HFF-Myc (cell line): ENCODE data around the gene SVEP1.

ENCODE experiments used
- DNase-seq: peaks from one replicate; pipeline ENCODE4 v3.0.0-alpha.2; 2011; ENCODE audit warnings: low read depth; ENCODE audit errors: extremely low read depth
- H3K4me3 ChIP-seq: replicated peaks from 2 replicates; pipeline ENCODE4 v1.5.1; 2011; ENCODE audit warnings: low read depth, mild to moderate bottlenecking, control low read depth, low read length
- TF ChIP-seq, protein P1 (sequence below): IDR thresholded peaks from 2 replicates; pipeline ENCODE4 v1.5.1; 2012; ENCODE audit warnings: mild to moderate bottlenecking, low read depth, low read length, control low read depth; ENCODE audit errors: missing control alignments

The SVEP1 gene

DNA sequence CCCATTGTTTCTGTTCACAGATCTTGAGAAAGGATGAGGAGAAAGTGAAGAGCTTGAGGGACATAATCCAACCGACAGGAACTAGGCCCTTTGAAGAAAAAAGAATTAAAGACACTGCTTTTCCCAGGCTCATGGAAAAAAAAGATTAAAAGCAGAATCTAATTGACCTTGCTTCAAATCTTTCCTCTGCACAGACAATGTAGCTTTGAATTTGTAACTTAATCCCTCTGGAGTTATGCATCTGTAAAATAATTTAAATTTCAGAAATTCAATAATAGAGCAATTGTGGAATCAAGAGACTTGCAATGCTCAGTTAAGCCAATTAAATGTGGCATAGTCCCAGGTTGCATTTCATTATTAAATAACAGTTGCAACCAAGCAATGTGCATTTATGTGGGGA is 64.6 kb downstream of the SVEP1 start:
- no peak for DNase-seq
- H3K4me3 ChIP-seq = no peak overlapping the region
- TF ChIP-seq, protein P1, sequence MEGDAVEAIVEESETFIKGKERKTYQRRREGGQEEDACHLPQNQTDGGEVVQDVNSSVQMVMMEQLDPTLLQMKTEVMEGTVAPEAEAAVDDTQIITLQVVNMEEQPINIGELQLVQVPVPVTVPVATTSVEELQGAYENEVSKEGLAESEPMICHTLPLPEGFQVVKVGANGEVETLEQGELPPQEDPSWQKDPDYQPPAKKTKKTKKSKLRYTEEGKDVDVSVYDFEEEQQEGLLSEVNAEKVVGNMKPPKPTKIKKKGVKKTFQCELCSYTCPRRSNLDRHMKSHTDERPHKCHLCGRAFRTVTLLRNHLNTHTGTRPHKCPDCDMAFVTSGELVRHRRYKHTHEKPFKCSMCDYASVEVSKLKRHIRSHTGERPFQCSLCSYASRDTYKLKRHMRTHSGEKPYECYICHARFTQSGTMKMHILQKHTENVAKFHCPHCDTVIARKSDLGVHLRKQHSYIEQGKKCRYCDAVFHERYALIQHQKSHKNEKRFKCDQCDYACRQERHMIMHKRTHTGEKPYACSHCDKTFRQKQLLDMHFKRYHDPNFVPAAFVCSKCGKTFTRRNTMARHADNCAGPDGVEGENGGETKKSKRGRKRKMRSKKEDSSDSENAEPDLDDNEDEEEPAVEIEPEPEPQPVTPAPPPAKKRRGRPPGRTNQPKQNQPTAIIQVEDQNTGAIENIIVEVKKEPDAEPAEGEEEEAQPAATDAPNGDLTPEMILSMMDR = no peak

DNA sequence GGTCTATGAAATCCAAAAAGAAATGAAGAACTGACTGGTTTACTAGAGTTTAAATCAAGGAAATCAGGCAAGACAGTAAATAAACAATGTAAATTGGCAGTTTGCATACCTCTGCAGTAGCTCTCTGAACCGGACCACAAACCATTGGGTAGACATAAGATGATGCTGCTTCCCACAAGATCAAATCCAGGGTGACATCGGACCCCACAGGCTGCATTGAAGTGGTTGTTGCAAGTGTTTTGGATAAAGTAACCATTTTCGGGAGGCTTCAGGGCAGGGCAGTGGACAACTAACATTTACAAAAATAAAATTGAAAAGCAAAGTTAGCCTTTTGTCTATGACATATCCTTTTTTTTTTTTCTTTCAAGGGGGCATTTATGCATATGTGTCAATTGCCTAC is 66.7 kb downstream of the SVEP1 start:
- H3K4me3 ChIP-seq = no peak overlapping the region
- TF ChIP-seq, protein P1 = no peak
- DNase-seq = no peak

DNA sequence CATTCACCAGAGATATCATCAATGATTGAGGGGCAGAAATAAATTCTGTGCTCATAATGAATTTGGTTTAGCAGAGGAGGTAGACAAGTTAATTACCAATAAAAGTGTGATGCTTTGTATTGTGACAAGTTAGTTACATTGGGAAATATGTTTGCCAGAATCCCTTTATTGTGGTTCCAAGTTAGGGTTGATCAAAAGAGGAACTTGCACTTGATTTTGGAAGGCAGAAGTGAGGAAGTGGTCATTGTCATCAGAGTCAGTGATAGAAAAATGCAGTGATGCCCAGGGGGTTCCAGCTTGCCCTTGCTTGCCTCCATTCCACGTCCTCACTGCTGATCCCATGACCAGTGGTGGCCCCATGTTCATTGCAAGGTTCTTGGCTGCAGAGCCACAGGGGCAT is 69.7 kb downstream of the SVEP1 start:
- H3K4me3 ChIP-seq = no peak overlapping the region
- TF ChIP-seq, protein P1 = no peak
- no peak for DNase-seq

DNA sequence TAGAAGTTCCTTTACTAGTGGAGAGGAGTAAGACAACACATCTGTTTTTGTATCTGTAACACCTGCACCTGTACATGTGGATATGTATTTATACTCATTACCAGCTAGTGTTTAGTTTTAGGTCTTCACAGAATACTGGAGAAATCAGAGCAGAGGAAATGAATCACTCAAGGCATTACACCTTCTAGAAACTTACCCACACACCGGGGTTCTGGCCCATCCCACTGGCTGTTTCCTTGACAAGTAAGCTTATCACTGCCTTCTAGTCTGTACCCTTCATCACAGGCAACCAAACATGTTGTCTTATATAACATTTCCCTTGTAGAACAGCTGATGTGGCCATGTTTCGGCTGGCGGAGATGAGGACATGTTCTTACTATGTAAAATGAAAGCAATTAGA is 76.7 kb downstream of the SVEP1 start:
- no peak overlapping the region for H3K4me3 ChIP-seq
- TF ChIP-seq, protein P1 = no peak
- no peak for DNase-seq

DNA sequence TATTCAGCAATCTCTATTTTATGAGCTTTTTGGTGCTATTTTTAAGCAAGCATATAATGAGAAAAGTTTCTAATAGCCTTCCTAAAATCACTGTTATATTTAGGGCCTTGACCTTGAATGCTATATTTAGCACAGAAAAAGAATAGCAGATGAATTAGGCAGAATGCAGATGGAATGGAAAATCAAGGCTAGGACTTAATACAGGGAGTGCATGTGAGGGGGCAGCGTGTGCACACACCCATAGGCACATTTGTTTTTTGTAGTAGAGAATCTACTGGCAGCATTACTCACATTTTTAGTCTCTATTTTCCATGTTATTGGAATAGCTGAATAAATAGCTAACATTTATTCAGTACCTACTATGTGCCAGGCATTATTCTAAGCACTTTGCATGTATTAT is 79.9 kb downstream of the SVEP1 start:
- H3K4me3 ChIP-seq = no peak overlapping the region
- no peak for DNase-seq
- TF ChIP-seq, protein P1 = no peak

DNA sequence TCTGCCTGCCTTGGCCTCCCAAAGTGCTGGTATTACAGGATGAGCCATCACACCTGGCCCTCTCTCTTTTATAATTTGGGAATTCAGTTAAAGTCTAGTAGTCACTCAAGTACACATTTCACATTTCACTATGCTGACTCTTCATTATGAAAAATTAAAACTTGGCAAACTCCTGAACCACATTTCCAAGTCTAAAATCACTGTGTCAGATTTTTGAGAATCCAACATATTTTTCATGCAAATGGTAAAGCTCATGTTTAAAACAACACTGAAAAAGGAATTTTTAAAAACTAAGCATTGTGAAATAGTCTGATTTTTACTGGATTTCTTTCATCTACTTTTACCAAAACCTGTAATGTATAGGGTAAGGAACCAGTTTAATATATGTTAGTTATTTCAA is 92.3 kb downstream of the SVEP1 start:
- TF ChIP-seq, protein P1 = no peak
- DNase-seq = no peak
- no peak overlapping the region for H3K4me3 ChIP-seq

DNA sequence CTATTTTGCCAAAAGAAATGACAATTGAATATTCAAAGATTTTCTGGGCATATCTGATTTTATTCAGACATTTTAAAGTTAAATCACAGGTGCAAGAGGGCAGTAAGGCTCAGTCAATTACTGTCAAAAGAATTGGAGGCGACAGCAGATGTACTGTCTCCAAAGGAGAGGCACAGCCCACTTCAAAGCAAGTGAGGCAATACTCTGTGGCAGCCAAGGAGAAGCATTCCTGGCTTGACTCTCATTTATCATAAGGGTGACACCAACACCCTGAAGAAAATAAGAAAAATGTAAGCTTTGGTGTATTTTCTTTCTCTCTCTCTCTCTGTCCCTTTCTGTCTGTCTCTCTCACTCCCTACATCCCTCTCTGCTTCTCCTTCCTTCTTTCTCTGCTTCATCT is 93.3 kb downstream of the SVEP1 start:
- no peak overlapping the region for H3K4me3 ChIP-seq
- DNase-seq = no peak
- TF ChIP-seq, protein P1 = no peak
